Psoas muscle (tissue), 8 donors: Measurements from ENCODE around the gene BIRC6. TPM values are rescaled to one million over a fixed set of nuclear protein-coding genes. Genes with fewer than 3 reads are reported as not detected.

Source experiments
- ATAC-seq, 4 donors: fragments of 200-7000 bp; cut with Tn5 transposase; one replicate each; pipeline ENCODE4 v1.9.1; 2020; ENCODE audit warnings: moderate library complexity in 3 of 4, mild to moderate bottlenecking in 2 of 4
- DNase-seq, 2 donors: peaks; one replicate each; pipeline ENCODE4 v3.0.0-alpha.2; 2020
- H3K27ac ChIP-seq: fragments of 200-600 bp; one replicate; pipeline ENCODE4 v1.8.0; 2022
- H3K27me3 ChIP-seq, 3 donors: fragments of 200-600 bp in 1 of 3; one replicate each; pipeline versions ENCODE4 v1.6.1 to v1.8.0; 2013 to 2022; ENCODE audit warnings: low read length in 2 of 3, mild to moderate bottlenecking in 2 of 3, moderate library complexity in 1 of 3; ENCODE audit not compliant: insufficient read depth in 3 of 3
- H3K36me3 ChIP-seq, 2 donors: fragments of 200-600 bp in 1 of 2; one replicate each; pipeline versions ENCODE4 v1.6.1 to v1.8.0; 2013 to 2022; ENCODE audit warnings: low read depth in 1 of 2, mild to moderate bottlenecking in 1 of 2, moderate library complexity in 1 of 2; ENCODE audit not compliant: insufficient read depth in 1 of 2
- H3K4me1 ChIP-seq: fragments of 200-600 bp; one replicate; pipeline ENCODE4 v1.8.0; 2022
- H3K4me3 ChIP-seq: fragments of 200-600 bp; one replicate; pipeline ENCODE4 v1.8.0; 2022; ENCODE audit warnings: mild to moderate bottlenecking
- H3K9me3 ChIP-seq: fragments of 200-600 bp; one replicate; pipeline ENCODE4 v1.8.0; 2022
- CTCF ChIP-seq: fragments of 200-600 bp; IDR thresholded peaks from one replicate; pipeline ENCODE4 v1.8.0; 2022; ENCODE audit warnings: antibody characterized with exemption
- WGBS, 3 donors: extraction: QIAGEN DNeasy Blood & Tissue Kit; methylation state at CpG; one replicate each; pipeline versions ENCODE4 v1.1.6 to v1.1.7; 2013; 5-methylcytosine and 5-hydroxymethylcytosine counted together
- intact Hi-C, 2 donors: fragments of 100-400 bp; cut with DNase I; formaldehyde crosslinking; loops; one replicate each; pipeline versions ENCODE4 v1.11.0 to v1.14.2; 2022
- polyA plus RNA-seq, 3 donors: library from polyadenylated mRNA; stranded (reverse); fragments of 200-250 nt; gene quantifications; one replicate each; pipeline ENCODE4 v1.2.3, GENCODE V29; 2013
- total RNA-seq, 4 donors: library from RNA; stranded (reverse); fragmentation: NEBNext Ultra II Directional in 2 of 4; extraction: Animal tissue kit (Norgen Biotek cat#: 25700) in 2 of 4; gene quantifications; one replicate each; pipeline versions ENCODE4 v1.2.1 to v1.2.4, GENCODE V29; 2021 to 2023
- donor health status: healthy with polysubstance abuse.
- donor health status: DM: no; HTN: no; CAD: no; lungs with moderate emphysema.
- donor health status: Bipolar disorder and iron deficiency.
- donor health status: healthy.
- donor health status: DM: yes; HTN: yes; CAD: no.
- donor health status: DM: no; HTN: no; CAD: no.
- donor health status: DM: no; HTN: no; CAD: no.
- donor health status: DM: yes; HTN: yes; CAD: no.

BIRC6 gene
- total and polyA plus RNA-seq, 7 donors = 11.1 to 66.7 (median 38.1) TPM

GRCh38 chr2:32572737-32573136, 215.9 kb downstream of the BIRC6 start:
- Histone ChIP-seq H3K27ac (no peak overlapping the region), H3K27me3 (no peaks in the 10 kb centered on the region), H3K9me3 (no peaks in the 10 kb centered on the region), H3K4me3 (no peak overlapping the region), H3K36me3 (peaks cover 0 to 28% of the 10 kb centered on the region in 2 donors), H3K4me1 (no peaks in the 10 kb centered on the region)
- no peak for ATAC-seq
- 95 to 96% (median 95%) methylated on average over 2 of the region's 2 CpGs for WGBS, 3 donors
- no peak for TF ChIP-seq CTCF
- intact Hi-C loops = no loop called here
- DNase-seq = no peak

GRCh38 chr2:32591669-32592463, 235.0 kb downstream of the BIRC6 start:
- WGBS, 3 donors = 80 to 84% (median 82%) methylated on average over 3 of the region's 3 CpGs
- no peaks in the 10 kb centered on the region for H3K9me3 ChIP-seq
- H3K4me3 ChIP-seq = no peak overlapping the region
- no peak for TF ChIP-seq CTCF
- intact Hi-C loops = no loop called here
- ATAC-seq = peak in 1 of 4 donors; percentile 19
- no peaks in the 10 kb centered on the region for H3K27me3 ChIP-seq
- peaks cover 0 to 21% of the 10 kb centered on the region in 2 donors for H3K36me3 ChIP-seq
- no peak overlapping the region for H3K27ac ChIP-seq
- H3K4me1 ChIP-seq = no peaks in the 10 kb centered on the region
- DNase-seq = no peak

- intact Hi-C loops = no loop called here
- 93 to 98% (median 93%) methylated on average over 3 of the region's 3 CpGs for WGBS, 3 donors
- ATAC-seq = no peak
- Histone ChIP-seq H3K4me1 (no peaks in the 10 kb centered on the region), H3K27ac (no peak overlapping the region), H3K9me3 (no peaks in the 10 kb centered on the region), H3K4me3 (no peak overlapping the region), H3K27me3 (no peaks in the 10 kb centered on the region), H3K36me3 (peaks cover 0 to 48% of the 10 kb centered on the region in 2 donors)
- TF ChIP-seq CTCF = no peak
- DNase-seq = no peak
Observed at GRCh38 chr2:32594573-32594972, 237.8 kb downstream of the BIRC6 start.

- DNase-seq = no peak
- no peaks in the 10 kb centered on the region for H3K27me3 ChIP-seq
- H3K36me3 ChIP-seq = peaks cover 0 to 92% of the 10 kb centered on the region in 2 donors
- H3K9me3 ChIP-seq = no peaks in the 10 kb centered on the region
- 94 to 95% (median 95%) methylated on average over 2 of the region's 2 CpGs for WGBS, 3 donors
- no peak for TF ChIP-seq CTCF
- H3K27ac ChIP-seq = no peak overlapping the region
- H3K4me3 ChIP-seq = no peak overlapping the region
- H3K4me1 ChIP-seq = no peaks in the 10 kb centered on the region
- intact Hi-C loops = no loop called here
- no peak for ATAC-seq
Observed at GRCh38 chr2:32611366-32611765, 254.5 kb downstream of the BIRC6 start.
